ENCODE results near the gene PCAT7. TPM values are rescaled to one million over a fixed set of nuclear protein-coding genes. Genes with fewer than 3 reads are reported as not detected.

PCAT7 gene
- polyA plus RNA-seq, 1 donor from 2014 or later = 7.7 TPM

- no peaks in the 10 kb centered on the region for H3K36me3 ChIP-seq (ENCODE audit: insufficient read depth, low read length)
- TF ChIP-seq RAD21 (conservative IDR thresholded peaks at IDR 0.05) (no peak), POLR2AphosphoS5 (IDR thresholded peaks at IDR 0.05) (no peak), TAF1 (IDR thresholded peaks at IDR 0.05; ENCODE audit: low read depth) (no peak), SMC3 (conservative IDR thresholded peaks at IDR 0.05; ENCODE audit: poor library complexity) (no peak), MXI1 (conservative IDR thresholded peaks at IDR 0.05; ENCODE audit: poor library complexity, severe bottlenecking) (no peak), CTCF (IDR thresholded peaks at IDR 0.05; ENCODE audit: poor library complexity, severe bottlenecking) (no peak), EP300 (conservative IDR thresholded peaks at IDR 0.05; ENCODE audit: poor library complexity, severe bottlenecking) (no peak), EZH2 (IDR thresholded peaks at IDR 0.05; ENCODE audit: borderline replicate concordance, insufficient read depth, low read length, poor library complexity, severe bottlenecking) (no peak)
- TF ChIP-seq, protein P1, sequence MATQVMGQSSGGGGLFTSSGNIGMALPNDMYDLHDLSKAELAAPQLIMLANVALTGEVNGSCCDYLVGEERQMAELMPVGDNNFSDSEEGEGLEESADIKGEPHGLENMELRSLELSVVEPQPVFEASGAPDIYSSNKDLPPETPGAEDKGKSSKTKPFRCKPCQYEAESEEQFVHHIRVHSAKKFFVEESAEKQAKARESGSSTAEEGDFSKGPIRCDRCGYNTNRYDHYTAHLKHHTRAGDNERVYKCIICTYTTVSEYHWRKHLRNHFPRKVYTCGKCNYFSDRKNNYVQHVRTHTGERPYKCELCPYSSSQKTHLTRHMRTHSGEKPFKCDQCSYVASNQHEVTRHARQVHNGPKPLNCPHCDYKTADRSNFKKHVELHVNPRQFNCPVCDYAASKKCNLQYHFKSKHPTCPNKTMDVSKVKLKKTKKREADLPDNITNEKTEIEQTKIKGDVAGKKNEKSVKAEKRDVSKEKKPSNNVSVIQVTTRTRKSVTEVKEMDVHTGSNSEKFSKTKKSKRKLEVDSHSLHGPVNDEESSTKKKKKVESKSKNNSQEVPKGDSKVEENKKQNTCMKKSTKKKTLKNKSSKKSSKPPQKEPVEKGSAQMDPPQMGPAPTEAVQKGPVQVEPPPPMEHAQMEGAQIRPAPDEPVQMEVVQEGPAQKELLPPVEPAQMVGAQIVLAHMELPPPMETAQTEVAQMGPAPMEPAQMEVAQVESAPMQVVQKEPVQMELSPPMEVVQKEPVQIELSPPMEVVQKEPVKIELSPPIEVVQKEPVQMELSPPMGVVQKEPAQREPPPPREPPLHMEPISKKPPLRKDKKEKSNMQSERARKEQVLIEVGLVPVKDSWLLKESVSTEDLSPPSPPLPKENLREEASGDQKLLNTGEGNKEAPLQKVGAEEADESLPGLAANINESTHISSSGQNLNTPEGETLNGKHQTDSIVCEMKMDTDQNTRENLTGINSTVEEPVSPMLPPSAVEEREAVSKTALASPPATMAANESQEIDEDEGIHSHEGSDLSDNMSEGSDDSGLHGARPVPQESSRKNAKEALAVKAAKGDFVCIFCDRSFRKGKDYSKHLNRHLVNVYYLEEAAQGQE (IDR thresholded peaks at IDR 0.05; ENCODE audit: borderline replicate concordance) = no peak
These were observed 45.4 kb downstream of the PCAT7 start for GRCh38 chr9:94600258-94600657.

GRCh38 chr9:94600715-94601114 is 45.8 kb downstream of the PCAT7 start:
- Histone ChIP-seq H3K9ac (ENCODE audit: low read length) (no peak overlapping the region), H3K9me2 (ENCODE audit: insufficient read depth, low read length) (no peaks in the 10 kb centered on the region), H3K79me2 (replicated peaks; ENCODE audit: insufficient read depth, low read length) (no peaks in the 10 kb centered on the region), H3F3A (ENCODE audit: insufficient read depth, low read length, poor library complexity, severe bottlenecking) (no peaks in the 10 kb centered on the region), H3K9me3 (ENCODE audit: low read length) (no peaks in the 10 kb centered on the region), H4K20me1 (ENCODE audit: insufficient read depth) (no peaks in the 10 kb centered on the region), H3K36me3 (ENCODE audit: insufficient read depth, low read length) (no peaks in the 10 kb centered on the region), H2AFZ (ENCODE audit: low read depth, low read length) (no peak overlapping the region), H3K4me3 (ENCODE audit: low read length) (no peak overlapping the region), H3K4me2 (ENCODE audit: low read length) (no peak overlapping the region), H3K27me3 (ENCODE audit: insufficient read depth, low read depth, low read length) (no peaks in the 10 kb centered on the region), H3K27ac (ENCODE audit: low read length) (no peak overlapping the region)
- TF ChIP-seq SMC3 (conservative IDR thresholded peaks at IDR 0.05; ENCODE audit: poor library complexity) (no peak), CTCF (IDR thresholded peaks at IDR 0.05; ENCODE audit: poor library complexity, severe bottlenecking) (no peak), POLR2AphosphoS5 (IDR thresholded peaks at IDR 0.05) (no peak), EZH2 (IDR thresholded peaks at IDR 0.05; ENCODE audit: borderline replicate concordance, insufficient read depth, low read length, poor library complexity, severe bottlenecking) (no peak), RAD21 (conservative IDR thresholded peaks at IDR 0.05) (no peak), TAF1 (IDR thresholded peaks at IDR 0.05; ENCODE audit: low read depth) (no peak), MXI1 (conservative IDR thresholded peaks at IDR 0.05; ENCODE audit: poor library complexity, severe bottlenecking) (no peak), EP300 (conservative IDR thresholded peaks at IDR 0.05; ENCODE audit: poor library complexity, severe bottlenecking) (no peak)
- TF ChIP-seq, protein P1 (IDR thresholded peaks at IDR 0.05; ENCODE audit: borderline replicate concordance) = no peak

More at GRCh38 chr9:94600258-94600657, 45.4 kb downstream of the PCAT7 start:
- H3F3A ChIP-seq (ENCODE audit: insufficient read depth, low read length, poor library complexity, severe bottlenecking) = no peaks in the 10 kb centered on the region
- H3K4me3 ChIP-seq (ENCODE audit: low read length) = no peak overlapping the region
- H3K79me2 ChIP-seq (replicated peaks; ENCODE audit: insufficient read depth, low read length) = no peaks in the 10 kb centered on the region
- no peaks in the 10 kb centered on the region for H3K9me3 ChIP-seq (ENCODE audit: low read length)
- H3K27me3 ChIP-seq (ENCODE audit: insufficient read depth, low read depth, low read length) = no peaks in the 10 kb centered on the region
- no peak overlapping the region for H2AFZ ChIP-seq (ENCODE audit: low read depth, low read length)
- no peak overlapping the region for H3K9ac ChIP-seq (ENCODE audit: low read length)
- H3K4me2 ChIP-seq (ENCODE audit: low read length) = no peak overlapping the region
- H3K9me2 ChIP-seq (ENCODE audit: insufficient read depth, low read length) = no peaks in the 10 kb centered on the region
- H4K20me1 ChIP-seq (ENCODE audit: insufficient read depth) = no peaks in the 10 kb centered on the region
- no peak overlapping the region for H3K27ac ChIP-seq (ENCODE audit: low read length)

Data from neural cell (in vitro differentiated cells).